ENCODE results near the gene COQ10A. TPM values are rescaled to one million over a fixed set of nuclear protein-coding genes. Genes with fewer than 3 reads are reported as not detected.

COQ10A gene
- polyA plus RNA-seq, 3 donors: 1.7 to 13.5 (median 2.0) TPM

GRCh38 chr12:56222531-56222895 lies 44.2 kb upstream of the COQ10A start:
- Histone ChIP-seq H3K27me3 (ENCODE audit: control insufficient read depth in 2 of 2, insufficient read depth in 2 of 2, low read length in 2 of 2) (no peaks in the 10 kb centered on the region), H4K20me1 (ENCODE audit: insufficient read depth, low read length) (peaks cover 13% of the 10 kb centered on the region), H3K27ac (ENCODE audit: low read depth in 1 of 2, low read length in 2 of 2) (peak overlapping the region; percentile 94), H3K4me3 (replicated peaks in 1 of 3; ENCODE audit: low read depth in 2 of 3, low read length in 3 of 3) (peak overlapping the region; percentile 71 to 96 (median 85)), H3K4me2 (replicated peaks; ENCODE audit: extremely low read depth, low read length, poor library complexity, severe bottlenecking) (peak overlapping the region; percentile 93), H3K79me2 (ENCODE audit: insufficient read depth, low read length) (peaks cover 47% of the 10 kb centered on the region), H3K36me3 (replicated peaks in 1 of 2; ENCODE audit: control insufficient read depth in 1 of 2, insufficient read depth in 2 of 2, low read length in 2 of 2) (peaks cover 1 to 2% of the 10 kb centered on the region in 2 donors), H3K9me3 (replicated peaks in 1 of 2; ENCODE audit: control insufficient read depth in 1 of 2, insufficient read depth in 1 of 2, low read length in 2 of 2) (no peaks in the 10 kb centered on the region), H3K4me1 (ENCODE audit: control insufficient read depth in 1 of 2, insufficient read depth in 2 of 2, low read length in 2 of 2) (peaks cover 44 to 48% of the 10 kb centered on the region in 2 donors), H2AFZ (ENCODE audit: insufficient read depth, low read depth, low read length, poor library complexity, severe bottlenecking) (peak overlapping the region; percentile 92), H3K9ac (ENCODE audit: insufficient read depth, low read length, poor library complexity, severe bottlenecking) (peak overlapping the region; percentile 82)
- DNase-seq: peak in 1 of 3 donors; percentile 13
- H3K9me3 Mint-ChIP-seq: peaks cover 0 to 2% (median 0%) of the 10 kb centered on the region in 7 donors
- H3K27me3 Mint-ChIP-seq (ENCODE audit: low read depth in 3 of 3): no peaks in the 10 kb centered on the region
- H3K27ac Mint-ChIP-seq: peak overlapping the region; percentile 98 to 100 (median 99)
- H3K4me3 Mint-ChIP-seq: peak overlapping the region; percentile 95 to 98
- peaks cover 4 to 12% of the 10 kb centered on the region in 2 donors for H3K36me3 Mint-ChIP-seq
- intact Hi-C loops (cut with micrococcal nuclease): loop anchor here (2.0 to 5.0 kb wide), 4 partner anchors 35 to 104 kb away; partner anchors contain the start of genes ESYT1 (in 1 of the 2), MYL6 (in 1 of the 2), SMARCC2 (in 1 of the 2) and ZC3H10 (in 1 of the 2)
- no peak for TF ChIP-seq CTCF (IDR thresholded peaks at IDR 0.05)
- WGBS (ENCODE audit: insufficient coverage): no CpG with 5 or more reads among the region's 4 CpGs
- H3K4me1 Mint-ChIP-seq: peaks cover 42% of the 10 kb centered on the region

- Histone ChIP-seq H3K4me2 (replicated peaks; ENCODE audit: extremely low read depth, low read length, poor library complexity, severe bottlenecking) (peak overlapping the region; percentile 87), H3K36me3 (replicated peaks in 1 of 2; ENCODE audit: control insufficient read depth in 1 of 2, insufficient read depth in 2 of 2, low read length in 2 of 2) (no peaks in the 10 kb centered on the region), H3K27me3 (ENCODE audit: control insufficient read depth in 2 of 2, insufficient read depth in 2 of 2, low read length in 2 of 2) (no peaks in the 10 kb centered on the region), H3K4me1 (ENCODE audit: control insufficient read depth in 1 of 2, insufficient read depth in 2 of 2, low read length in 2 of 2) (peaks cover 44 to 48% of the 10 kb centered on the region in 2 donors), H2AFZ (ENCODE audit: insufficient read depth, low read depth, low read length, poor library complexity, severe bottlenecking) (peak overlapping the region; percentile 97), H3K27ac (ENCODE audit: low read depth in 1 of 2, low read length in 2 of 2) (peak overlapping the region in 1 of 2 donors; percentile 94), H4K20me1 (ENCODE audit: insufficient read depth, low read length) (peaks cover 8% of the 10 kb centered on the region), H3K9ac (ENCODE audit: insufficient read depth, low read length, poor library complexity, severe bottlenecking) (no peak overlapping the region), H3K79me2 (ENCODE audit: insufficient read depth, low read length) (peaks cover 36% of the 10 kb centered on the region), H3K9me3 (replicated peaks in 1 of 2; ENCODE audit: control insufficient read depth in 1 of 2, insufficient read depth in 1 of 2, low read length in 2 of 2) (no peaks in the 10 kb centered on the region), H3K4me3 (replicated peaks in 1 of 3; ENCODE audit: low read depth in 2 of 3, low read length in 3 of 3) (peak overlapping the region; percentile 40 to 96 (median 40))
- peaks cover 42% of the 10 kb centered on the region for H3K4me1 Mint-ChIP-seq
- peak overlapping the region; percentile 76 to 85 for H3K4me3 Mint-ChIP-seq
- intact Hi-C loops (cut with micrococcal nuclease): loop anchor here (2.0 to 5.0 kb wide), 4 partner anchors 36 to 105 kb away; partner anchors contain the start of genes ESYT1 (in 1 of the 2), MYL6 (in 1 of the 2), SMARCC2 (in 1 of the 2) and ZC3H10 (in 1 of the 2)
- H3K36me3 Mint-ChIP-seq: peaks cover 4 to 14% of the 10 kb centered on the region in 2 donors
- DNase-seq: peak in 2 of 3 donors; percentile 2 to 27
- H3K9me3 Mint-ChIP-seq: peaks cover 0 to 2% (median 0%) of the 10 kb centered on the region in 7 donors
- 12% methylated on average over 3 of the region's 15 CpGs for WGBS (ENCODE audit: insufficient coverage)
- TF ChIP-seq CTCF (IDR thresholded peaks at IDR 0.05): no peak
- H3K27ac Mint-ChIP-seq: peak overlapping the region; percentile 87 to 99 (median 92)
- H3K27me3 Mint-ChIP-seq (ENCODE audit: low read depth in 3 of 3): no peaks in the 10 kb centered on the region
These were observed 43.1 kb upstream of the COQ10A start for GRCh38 chr12:56223571-56224101.
